ENCODE results near the gene ADAMTS9.

ADAMTS9 gene

DNA sequence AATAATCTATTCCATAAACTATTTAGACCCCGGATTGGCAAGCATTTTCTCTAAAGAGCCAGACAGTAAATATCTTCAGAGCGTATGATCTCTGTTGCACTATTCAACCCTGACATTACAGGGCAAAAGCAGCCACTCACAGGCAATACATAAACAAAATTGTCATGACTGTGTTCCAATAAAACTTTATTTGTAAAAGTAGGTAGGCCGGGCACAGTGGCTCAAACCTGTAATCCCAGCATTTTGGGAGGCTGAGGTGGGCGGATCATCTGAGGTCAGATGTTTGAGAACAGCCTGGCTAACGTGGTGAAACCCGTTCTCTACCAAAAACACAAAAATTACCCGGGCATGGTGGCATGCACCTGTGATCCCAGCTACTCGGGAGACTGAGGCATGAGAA lies 66.5 kb downstream of the ADAMTS9 start:
- Histone ChIP-seq H3K27me3 (ENCODE audit: insufficient read depth, low read length, poor library complexity, severe bottlenecking) (no peaks in the 10 kb centered on the region), H3F3A (ENCODE audit: low read depth) (no peaks in the 10 kb centered on the region), H3K9me2 (replicated peaks; ENCODE audit: low read depth, low read length) (no peaks in the 10 kb centered on the region), H2AFZ (ENCODE audit: low read length) (no peak overlapping the region), H3K36me3 (ENCODE audit: insufficient read depth, low read length) (no peaks in the 10 kb centered on the region), H3K4me2 (ENCODE audit: low read depth, low read length, poor library complexity, severe bottlenecking) (no peak overlapping the region), H4K20me1 (ENCODE audit: insufficient read depth, low read length, poor library complexity, severe bottlenecking) (no peaks in the 10 kb centered on the region), H3K4me3 (ENCODE audit: low read length, poor library complexity, severe bottlenecking) (no peak overlapping the region), H3K79me2 (ENCODE audit: insufficient read depth, low read length) (no peaks in the 10 kb centered on the region), H3K9ac (ENCODE audit: low read depth, low read length, poor library complexity, severe bottlenecking) (no peak overlapping the region), H3K4me1 (ENCODE audit: insufficient read depth, low read length, poor library complexity, severe bottlenecking) (no peaks in the 10 kb centered on the region), H3K9me3 (ENCODE audit: insufficient read depth, low read depth, low read length) (no peaks in the 10 kb centered on the region)
- TF ChIP-seq EZH2phosphoT487 (IDR thresholded peaks at IDR 0.05; ENCODE audit: borderline replicate concordance): no peak
- TF ChIP-seq, protein P1, sequence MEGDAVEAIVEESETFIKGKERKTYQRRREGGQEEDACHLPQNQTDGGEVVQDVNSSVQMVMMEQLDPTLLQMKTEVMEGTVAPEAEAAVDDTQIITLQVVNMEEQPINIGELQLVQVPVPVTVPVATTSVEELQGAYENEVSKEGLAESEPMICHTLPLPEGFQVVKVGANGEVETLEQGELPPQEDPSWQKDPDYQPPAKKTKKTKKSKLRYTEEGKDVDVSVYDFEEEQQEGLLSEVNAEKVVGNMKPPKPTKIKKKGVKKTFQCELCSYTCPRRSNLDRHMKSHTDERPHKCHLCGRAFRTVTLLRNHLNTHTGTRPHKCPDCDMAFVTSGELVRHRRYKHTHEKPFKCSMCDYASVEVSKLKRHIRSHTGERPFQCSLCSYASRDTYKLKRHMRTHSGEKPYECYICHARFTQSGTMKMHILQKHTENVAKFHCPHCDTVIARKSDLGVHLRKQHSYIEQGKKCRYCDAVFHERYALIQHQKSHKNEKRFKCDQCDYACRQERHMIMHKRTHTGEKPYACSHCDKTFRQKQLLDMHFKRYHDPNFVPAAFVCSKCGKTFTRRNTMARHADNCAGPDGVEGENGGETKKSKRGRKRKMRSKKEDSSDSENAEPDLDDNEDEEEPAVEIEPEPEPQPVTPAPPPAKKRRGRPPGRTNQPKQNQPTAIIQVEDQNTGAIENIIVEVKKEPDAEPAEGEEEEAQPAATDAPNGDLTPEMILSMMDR (conservative IDR thresholded peaks at IDR 0.05; ENCODE audit: low read length): no peak

DNA sequence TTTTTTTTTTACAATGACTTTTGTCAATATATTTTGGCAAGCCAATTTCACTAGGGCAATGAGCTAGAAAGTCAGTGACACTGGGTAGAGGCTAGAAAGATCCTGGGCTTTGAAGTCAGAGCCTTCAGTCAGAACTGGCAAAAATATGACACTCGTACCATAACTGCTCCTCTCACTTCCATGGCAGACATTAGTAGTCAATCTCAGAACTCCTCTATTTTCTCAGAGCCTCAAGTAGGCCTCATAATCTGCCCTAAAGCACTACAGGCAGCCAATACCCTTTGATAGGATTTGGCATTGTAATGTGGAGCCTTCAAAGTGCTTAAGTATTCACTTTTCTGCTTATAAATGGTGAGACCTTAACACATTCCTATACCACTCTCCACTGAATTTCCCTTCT lies 67.8 kb downstream of the ADAMTS9 start:
- no peaks in the 10 kb centered on the region for H3F3A ChIP-seq (ENCODE audit: low read depth)
- H2AFZ ChIP-seq (ENCODE audit: low read length): no peak overlapping the region
- H3K4me2 ChIP-seq (ENCODE audit: low read depth, low read length, poor library complexity, severe bottlenecking): no peak overlapping the region
- H3K9ac ChIP-seq (ENCODE audit: low read depth, low read length, poor library complexity, severe bottlenecking): no peak overlapping the region
- no peaks in the 10 kb centered on the region for H3K27me3 ChIP-seq (ENCODE audit: insufficient read depth, low read length, poor library complexity, severe bottlenecking)
- no peaks in the 10 kb centered on the region for H3K79me2 ChIP-seq (ENCODE audit: insufficient read depth, low read length)
- no peaks in the 10 kb centered on the region for H4K20me1 ChIP-seq (ENCODE audit: insufficient read depth, low read length, poor library complexity, severe bottlenecking)
- no peaks in the 10 kb centered on the region for H3K9me3 ChIP-seq (ENCODE audit: insufficient read depth, low read depth, low read length)
- H3K36me3 ChIP-seq (ENCODE audit: insufficient read depth, low read length): no peaks in the 10 kb centered on the region
- H3K9me2 ChIP-seq (replicated peaks; ENCODE audit: low read depth, low read length): no peaks in the 10 kb centered on the region
- TF ChIP-seq, protein P1 (conservative IDR thresholded peaks at IDR 0.05; ENCODE audit: low read length): no peak
- H3K4me3 ChIP-seq (ENCODE audit: low read length, poor library complexity, severe bottlenecking): no peak overlapping the region
- H3K4me1 ChIP-seq (ENCODE audit: insufficient read depth, low read length, poor library complexity, severe bottlenecking): no peaks in the 10 kb centered on the region

DNA sequence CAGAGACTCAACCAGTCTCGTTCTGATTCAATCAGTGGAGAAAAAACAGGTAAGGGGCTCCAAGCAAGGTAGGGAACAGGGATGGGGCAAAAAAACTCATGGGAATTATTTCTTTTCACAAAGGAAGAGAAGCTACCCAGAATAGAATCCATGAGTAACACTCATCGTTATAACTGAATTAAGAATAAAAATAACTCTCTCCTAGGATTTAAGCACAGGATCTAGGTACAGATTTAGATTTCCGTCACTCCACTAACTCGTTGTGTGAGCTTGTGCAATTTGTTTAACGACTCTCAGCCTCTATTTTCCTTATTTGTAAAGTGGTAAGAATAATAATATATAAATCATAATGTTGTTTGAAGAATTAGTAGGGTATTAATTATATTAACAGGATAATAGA lies 68.6 kb downstream of the ADAMTS9 start:
- Histone ChIP-seq H3K36me3 (ENCODE audit: insufficient read depth, low read length) (no peaks in the 10 kb centered on the region), H4K20me1 (ENCODE audit: insufficient read depth, low read length, poor library complexity, severe bottlenecking) (no peaks in the 10 kb centered on the region), H3K79me2 (ENCODE audit: insufficient read depth, low read length) (no peaks in the 10 kb centered on the region), H3K9me3 (ENCODE audit: insufficient read depth, low read depth, low read length) (no peaks in the 10 kb centered on the region), H3K4me3 (ENCODE audit: low read length, poor library complexity, severe bottlenecking) (no peak overlapping the region), H3K9ac (ENCODE audit: low read depth, low read length, poor library complexity, severe bottlenecking) (no peak overlapping the region), H3K4me1 (ENCODE audit: insufficient read depth, low read length, poor library complexity, severe bottlenecking) (no peaks in the 10 kb centered on the region), H3K27me3 (ENCODE audit: insufficient read depth, low read length, poor library complexity, severe bottlenecking) (no peaks in the 10 kb centered on the region), H3F3A (ENCODE audit: low read depth) (no peaks in the 10 kb centered on the region), H3K9me2 (replicated peaks; ENCODE audit: low read depth, low read length) (no peaks in the 10 kb centered on the region), H3K4me2 (ENCODE audit: low read depth, low read length, poor library complexity, severe bottlenecking) (no peak overlapping the region), H2AFZ (ENCODE audit: low read length) (no peak overlapping the region)
- TF ChIP-seq EZH2phosphoT487 (IDR thresholded peaks at IDR 0.05; ENCODE audit: borderline replicate concordance): no peak
- TF ChIP-seq, protein P1 (conservative IDR thresholded peaks at IDR 0.05; ENCODE audit: low read length): no peak

All from Loucy (cell line).